HT1080 (cell line): Measurements from ENCODE around the gene SULT1A2. TPM values are rescaled to one million over a fixed set of nuclear protein-coding genes. Genes with fewer than 3 reads are reported as not detected.
A peak's percentile ranks its signal among the peaks of the same experiment; 100 is the strongest.
"Not testable (repeated sequence)": the region's sequence is repeated elsewhere in the genome, so short reads cannot be mapped to it uniquely, and the experiment has no call there.

Experiments
- DNase-seq: peaks from one replicate; pipeline ENCODE4 v3.0.0-alpha.2; 2015; ENCODE audit warnings: low read depth
- polyA plus RNA-seq, 2 experiments: library from polyadenylated mRNA; depleted of rRNA; stranded (reverse); fragments of >200 nt; gene quantifications; 2 replicates each; pipeline ENCODE4 v1.2.3, GENCODE V29; 2015
- total RNA-seq: library from RNA; depleted of rRNA; stranded (reverse); fragments of >200 nt; shearing (Covaris generic); gene quantifications from 2 replicates; pipeline ENCODE4 v1.2.3, GENCODE V29; 2014; rRNA removed

Gene SULT1A2
- 1.0 TPM in 1 of 2 replicates, not detected in the other for total RNA-seq
- polyA plus RNA-seq (2015; cell fraction: cytosol; rRNA removed): not detected in 2 replicates
- polyA plus RNA-seq (2015; cell fraction: nucleus; rRNA removed): 0.20 and 0.29 TPM in 2 replicates

DNA sequence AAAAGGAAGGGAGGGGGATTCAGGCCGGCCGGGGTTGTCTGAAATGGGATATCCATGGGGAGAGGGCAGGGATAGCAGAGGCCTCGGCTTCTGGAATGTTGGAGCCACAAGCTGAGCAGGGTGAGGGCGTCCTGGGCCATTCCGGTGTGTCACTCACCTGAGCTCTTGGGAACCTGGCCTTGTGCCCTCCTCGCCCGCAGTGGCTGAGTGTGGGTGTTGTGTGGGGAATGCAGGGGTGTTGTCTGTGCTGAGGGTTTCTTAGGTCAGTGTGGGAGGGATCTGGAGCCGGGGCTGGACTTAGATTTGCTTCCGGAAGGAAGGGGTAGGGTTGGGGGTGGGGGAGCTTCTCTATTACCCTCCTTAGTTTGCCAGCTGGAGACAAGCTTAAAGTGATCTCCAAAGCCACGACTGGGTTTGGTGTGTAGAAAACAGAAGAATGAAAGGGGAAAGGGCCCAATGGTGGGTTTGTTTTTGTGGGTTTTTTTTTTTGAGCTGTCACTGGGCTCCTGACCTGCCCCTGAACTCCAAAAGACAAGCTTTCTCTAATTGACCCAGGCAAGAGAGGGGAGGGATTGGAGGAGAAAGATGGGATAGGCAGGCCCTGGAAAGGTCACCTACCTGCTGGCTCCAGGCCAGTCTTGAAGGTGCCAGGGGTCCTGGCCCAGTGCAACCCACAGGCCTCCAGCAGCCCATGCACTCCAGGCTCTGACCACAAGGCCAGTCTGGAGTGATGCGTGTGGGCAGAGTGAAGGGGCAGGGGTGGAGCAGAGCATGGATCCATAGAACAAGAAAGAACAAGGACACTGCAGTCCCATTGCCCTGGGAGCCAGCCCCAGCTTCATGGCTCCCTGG, at the start of gene SULT1A2:
Gene SULT1A2, minus strand, starts transcription at position 211 of the 852 bp plus-strand sequence. CDS start 1,120 bp downstream, outside the sequence.
- DNase-seq: no peak

DNA sequence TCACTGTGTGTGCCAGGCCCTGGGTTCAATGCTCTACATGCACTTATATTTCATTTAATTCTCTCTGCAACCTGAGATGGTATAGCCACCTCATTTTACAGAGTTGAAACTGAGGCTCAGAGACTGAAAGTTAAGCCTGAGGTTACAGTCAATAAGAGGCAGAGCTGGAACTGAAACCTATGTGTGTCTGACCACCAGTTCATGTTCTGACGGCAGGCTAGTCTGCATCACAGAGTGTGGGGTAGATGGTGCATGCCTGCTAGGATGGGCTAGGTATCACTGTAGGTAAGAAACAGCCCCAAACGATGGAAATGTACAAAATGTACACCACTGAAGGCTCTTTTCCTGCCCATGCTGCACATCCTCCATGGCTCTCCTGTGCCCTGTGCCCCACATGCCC, 43.1 kb upstream of the SULT1A2 start:
- DNase-seq: not testable (repeated sequence)

DNA sequence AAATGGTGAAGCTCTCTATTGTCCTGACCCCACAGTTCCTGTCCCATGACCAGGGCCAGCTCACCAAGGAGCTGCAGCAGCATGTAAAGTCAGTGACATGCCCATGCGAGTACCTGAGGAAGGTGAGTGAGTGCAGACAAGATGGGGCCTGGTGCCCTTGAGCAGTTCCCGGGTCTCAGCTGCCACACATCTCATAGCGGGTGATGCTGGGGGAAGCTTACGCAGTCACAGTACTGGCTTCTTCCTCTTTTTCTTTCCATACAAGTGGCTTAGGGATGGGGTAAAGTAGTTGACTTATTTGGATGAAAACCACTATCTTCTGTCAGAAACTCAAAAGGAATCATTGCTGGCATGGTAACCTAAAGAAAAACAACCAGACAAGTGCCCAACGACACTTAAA, 41.5 kb upstream of the SULT1A2 start:
- DNase-seq: not testable (repeated sequence)

DNA sequence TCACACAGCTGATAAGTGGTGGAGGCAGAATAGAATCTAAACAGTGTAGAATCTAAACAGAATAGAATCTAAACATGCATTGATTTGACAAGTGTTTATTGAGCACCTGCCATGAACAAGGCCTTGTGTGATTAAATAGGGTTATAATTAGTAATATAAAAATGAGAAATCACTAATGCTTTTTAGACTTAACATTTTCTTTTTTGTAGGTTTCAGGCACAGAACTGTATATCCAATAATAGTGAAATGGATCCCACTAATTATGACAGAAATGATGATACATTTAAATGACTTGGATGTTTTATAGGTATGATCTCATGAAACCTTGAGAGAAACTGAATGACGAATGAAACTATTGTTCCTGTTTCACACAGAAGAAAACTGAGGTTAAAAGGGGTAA, 40.9 kb upstream of the SULT1A2 start, which contains the start of gene NPIPB8:
Gene NPIPB8, plus strand, starts transcription at position 301 of the 400 bp plus-strand sequence. CDS start 296 bp downstream, outside the sequence.
- not testable (repeated sequence) for DNase-seq

DNA sequence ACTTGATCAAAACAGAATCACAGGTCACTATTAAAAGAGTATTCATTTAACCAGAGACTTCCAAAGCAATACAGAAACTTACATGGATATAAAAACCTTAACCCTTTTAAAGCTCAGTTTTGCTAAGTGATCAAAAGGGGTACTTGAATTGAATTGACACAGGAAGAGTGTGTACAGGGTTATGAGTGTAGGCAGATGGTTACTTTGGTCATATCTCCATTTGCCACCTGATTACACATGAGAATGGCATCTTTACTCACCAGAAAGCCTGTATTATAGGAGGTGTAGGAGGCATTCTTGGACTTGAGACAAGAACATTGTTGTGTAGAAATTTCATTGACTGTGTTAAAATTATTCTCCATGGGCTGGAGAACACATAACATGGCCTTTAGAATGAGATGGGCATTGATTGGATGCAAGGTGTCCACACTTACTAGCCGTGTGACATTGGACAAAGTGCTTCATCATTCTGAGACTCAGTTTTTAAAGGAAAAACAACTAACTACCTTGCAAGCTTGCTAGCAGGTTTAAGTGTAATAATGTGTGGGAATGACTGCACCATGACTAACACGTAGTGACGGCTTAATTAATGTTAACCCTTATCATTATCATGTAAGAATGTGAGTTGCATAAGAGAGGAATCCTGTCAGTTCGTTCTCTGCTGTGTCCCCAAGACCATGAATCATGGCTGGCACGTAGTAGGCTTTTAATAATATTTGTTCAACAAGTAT, 39.4 kb upstream of the SULT1A2 start:
- DNase-seq: peak; percentile 77

DNA sequence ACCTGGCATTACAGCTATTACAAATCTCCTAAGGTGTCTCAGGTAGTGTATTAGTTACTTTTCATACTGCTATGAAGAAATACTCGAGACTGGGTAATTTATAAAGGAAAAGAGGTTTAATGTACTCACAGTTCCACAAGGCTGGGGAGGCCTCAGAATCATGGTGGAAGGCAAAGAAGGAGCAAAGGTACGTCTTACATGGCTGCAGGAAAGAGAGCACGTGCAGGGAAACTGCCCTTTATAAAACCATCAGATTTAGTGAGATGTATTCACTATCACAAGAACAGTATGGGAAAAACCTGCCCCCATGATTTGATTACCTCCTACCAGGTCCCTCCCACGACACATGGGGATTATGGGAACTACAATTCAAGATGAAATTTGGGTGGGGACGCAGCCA, 34.1 kb upstream of the SULT1A2 start:
- DNase-seq: not testable (repeated sequence)

DNA sequence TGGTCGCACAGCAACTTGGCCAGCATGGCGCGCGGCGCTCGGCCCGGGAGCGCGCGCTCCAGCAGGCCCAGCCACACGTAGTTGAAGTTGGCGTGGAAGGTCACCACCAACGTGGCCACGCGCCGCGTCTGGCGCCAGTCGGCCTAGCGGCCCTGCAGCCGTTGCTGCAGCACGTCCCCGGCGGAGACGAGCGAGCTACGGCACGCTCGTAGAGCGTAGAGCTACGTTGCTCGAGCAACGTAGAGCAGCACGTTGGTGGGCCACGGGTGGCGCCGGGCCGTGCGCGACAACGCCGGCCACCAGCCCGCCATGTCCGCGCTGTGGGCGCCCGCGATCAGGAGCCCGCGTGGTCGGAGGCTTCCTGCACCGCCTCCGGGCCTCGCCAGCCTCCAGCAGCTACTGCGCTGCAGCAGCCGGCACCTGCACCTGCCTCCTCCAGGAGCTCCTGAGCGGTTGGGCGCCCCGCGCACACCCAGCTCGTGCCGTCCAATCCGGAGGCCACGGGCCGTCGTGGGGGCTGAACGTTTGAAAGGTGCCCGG, 26.4 kb upstream of the SULT1A2 start:
- no peak for DNase-seq

DNA sequence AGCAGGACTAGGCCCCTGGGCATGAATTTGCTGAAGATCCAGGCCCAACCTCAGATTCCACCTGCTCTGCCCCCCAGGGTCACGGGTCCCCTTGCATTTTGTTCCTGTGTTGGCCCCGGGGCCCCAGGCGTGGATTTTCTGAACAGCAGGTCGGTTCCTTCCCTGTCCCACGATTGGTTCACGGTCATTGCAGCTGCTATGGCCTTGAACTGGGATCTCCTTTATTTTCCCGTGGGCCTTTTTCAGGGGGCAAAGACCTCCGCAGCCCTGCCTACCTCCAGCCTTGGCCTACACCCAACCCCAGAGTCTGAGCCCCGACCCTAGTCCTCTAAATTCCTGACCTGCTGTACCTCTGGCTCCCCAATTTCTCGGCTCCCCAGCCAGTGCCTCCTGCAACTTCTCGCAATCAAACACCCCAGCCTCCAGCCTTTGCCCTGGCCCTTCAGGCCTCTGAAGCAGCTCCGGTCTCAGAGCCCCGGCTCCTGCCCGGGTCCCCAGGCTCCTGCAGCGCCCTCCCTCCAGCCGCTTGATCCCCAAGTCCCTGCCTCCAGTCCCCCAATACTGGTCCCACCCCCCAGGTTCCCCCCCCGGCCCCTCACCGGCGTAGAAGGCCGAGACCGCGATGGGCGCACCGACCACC, 25.8 kb upstream of the SULT1A2 start:
- DNase-seq: not testable (repeated sequence)

DNA sequence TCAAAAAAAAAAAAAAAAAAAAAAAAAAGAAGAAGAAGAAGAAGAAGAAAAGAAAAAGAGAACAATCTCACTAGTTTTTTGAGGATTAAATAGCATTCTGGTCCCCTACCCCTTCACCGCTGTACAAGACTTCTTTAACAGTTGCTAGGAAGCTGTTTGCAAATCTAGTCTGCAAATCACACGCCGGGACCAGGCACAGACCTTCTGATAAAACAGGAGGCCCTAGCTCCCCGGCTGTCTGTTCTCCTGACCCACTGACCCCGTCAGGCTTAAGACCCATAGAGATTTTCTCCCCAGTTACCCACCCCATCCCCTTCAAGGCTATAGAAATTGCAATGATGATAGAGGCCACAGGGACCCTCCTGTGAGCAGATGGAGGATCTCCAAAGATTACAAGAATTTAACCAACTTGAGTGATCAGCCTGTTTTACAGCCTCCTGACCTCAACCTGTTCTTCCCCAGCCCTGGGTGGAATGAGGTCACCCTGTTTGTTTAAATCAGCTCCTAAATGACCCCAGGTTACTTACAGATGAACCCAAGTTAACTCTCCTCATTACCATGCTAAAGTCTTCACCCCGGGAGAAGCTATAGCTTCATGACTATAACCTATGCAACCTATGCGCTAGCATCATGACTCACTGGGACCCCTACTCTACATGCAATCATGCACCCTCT, 24.8 kb upstream of the SULT1A2 start:
- no peak for DNase-seq

DNA sequence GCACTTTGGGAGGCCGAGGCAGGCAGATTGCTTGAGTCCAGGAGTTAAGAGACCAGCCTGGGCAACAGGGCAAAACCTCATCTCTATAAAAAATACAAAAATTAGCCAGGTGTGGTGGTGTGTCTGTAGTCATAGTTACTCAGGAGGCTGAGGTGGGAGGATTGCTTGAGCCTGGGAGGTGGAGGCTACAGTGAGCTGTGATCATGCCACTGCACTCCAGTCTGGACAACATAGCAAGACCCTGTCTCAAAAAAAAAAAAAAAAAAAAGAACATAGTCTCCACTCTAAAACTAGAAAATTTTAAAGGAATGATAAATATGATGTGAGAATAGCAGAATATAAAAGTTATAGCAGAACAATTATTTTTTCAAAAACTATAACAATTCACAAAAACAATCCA, 23.5 kb upstream of the SULT1A2 start:
- not testable (repeated sequence) for DNase-seq

DNA sequence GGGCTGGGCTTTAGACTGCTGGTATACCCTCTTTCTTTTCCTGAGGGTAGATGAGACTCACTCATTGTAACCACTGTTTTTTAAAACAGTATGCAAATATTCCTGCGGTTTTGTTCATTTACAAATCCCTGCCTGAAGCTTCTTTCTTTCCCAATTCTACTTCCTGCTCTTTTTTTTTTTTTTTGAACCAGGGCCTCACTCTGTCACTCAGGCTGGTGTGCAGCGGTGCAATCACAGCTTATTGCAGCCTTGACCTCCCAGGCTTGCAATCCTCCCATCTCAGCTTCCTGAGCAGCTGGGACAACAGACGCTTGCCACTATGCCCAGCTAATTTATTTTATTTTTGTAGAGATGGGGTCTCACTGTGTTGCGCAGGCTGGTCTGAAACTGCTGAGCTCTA, 21.0 kb upstream of the SULT1A2 start:
- peak; percentile 21 for DNase-seq

DNA sequence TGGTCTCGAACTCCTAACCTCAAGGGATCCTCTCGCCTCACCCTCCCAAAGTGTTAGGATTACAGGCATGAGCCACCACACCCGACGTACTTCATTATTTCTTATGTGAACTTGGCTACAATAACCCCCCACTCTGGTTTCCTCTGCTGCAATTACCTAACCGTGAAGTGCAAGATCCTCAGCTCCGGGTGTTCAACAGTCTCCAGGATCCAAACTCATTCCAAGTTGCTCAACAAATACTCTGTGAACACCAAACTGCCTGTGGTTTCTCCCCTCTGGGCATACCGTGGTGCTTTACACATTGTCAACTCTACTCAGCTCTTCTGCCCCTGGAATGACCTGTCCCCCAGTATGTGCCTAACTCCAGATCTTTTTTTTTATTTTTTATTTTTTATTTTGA, 19.8 kb upstream of the SULT1A2 start:
- DNase-seq: no peak

DNA sequence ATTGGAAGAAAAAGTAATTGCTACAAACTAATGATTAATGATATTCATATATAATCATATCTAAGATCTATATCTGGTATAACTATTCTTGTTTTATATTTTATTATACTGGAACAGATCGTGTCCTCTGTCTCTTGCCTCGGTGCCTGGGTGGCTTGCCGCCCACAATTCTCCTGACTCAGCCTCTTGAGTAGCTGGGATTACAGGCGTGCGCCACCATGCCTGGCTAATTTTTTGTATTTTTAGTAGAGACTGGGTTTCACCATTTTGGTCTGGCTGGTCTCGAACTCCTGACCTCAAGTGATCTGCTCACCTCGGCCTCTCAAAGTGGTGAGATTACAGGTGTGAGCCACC, 19.4 kb upstream of the SULT1A2 start:
- not testable (repeated sequence) for DNase-seq

DNA sequence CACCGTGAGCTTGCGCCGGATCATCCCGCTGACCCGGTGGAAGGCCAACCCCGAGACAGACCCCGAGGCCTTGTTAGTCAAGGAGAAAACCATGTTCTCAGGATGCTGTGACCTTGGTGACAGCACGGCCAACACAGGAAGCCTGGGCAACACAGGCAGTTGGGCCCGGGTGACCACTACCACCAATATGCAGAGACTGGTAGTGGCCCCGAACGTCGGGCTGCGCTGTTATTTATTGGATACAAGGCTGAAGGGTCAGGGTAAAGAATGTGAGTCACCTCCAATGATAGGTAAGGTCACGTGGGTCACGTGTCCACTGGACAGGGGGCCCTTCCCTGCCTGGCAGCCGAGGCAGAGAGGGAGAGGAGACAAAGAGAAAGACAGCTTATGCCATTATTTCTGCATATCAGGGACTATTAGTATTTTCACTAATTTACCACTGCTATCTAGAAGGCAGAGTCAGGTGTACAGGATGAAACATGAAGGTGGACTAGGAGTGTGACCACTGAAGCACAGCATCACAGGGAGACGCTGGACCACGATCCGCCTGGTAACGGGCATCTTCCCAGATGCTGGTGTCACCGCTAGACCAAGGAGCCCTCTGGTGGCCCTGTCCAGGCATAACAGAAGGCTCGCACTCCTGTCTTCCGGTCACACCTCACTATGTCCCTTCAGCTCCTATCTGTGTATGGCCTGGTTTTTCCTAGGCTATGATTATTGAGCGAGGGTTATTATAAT, 18.8 kb upstream of the SULT1A2 start:
- DNase-seq: peak; percentile 58

DNA sequence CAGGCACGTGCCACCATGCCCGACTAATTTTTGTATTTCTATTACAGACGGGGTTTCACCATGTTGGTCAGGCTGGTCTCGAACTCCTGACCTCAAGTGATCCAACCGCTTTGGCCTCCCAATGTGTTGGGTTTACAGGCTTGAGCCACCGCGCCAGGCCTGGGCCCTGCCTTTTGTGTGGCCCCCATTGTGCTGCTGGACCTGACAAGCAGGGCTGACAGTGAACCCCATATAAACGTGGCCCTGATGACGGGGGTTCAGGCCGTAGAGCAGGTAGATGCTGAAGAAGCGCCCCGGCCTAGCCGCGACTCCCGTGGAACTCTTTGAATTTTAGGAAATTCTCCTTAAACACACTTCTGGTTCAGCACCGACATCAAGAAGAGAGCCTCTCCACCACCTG, 17.7 kb upstream of the SULT1A2 start:
- DNase-seq: not testable (repeated sequence)

DNA sequence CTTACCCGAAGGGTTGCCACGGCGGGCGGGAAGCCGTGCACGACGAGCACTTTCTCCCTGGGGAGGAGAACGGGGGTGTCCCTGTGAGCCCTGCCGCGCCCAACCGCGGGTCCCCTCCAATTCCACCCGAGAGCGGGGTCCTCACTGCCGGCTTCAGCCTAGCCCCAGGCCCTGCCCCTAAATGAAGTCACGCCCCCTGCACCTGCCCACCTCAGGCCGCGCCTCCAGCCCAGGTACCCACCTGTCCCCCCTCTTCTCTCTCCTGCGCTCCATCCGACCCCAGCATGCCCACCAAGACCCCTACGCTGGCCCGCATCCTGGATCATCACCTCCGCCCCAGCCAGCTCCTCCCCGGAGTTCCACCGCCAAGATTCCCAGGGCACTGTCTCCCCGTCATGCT, 17.1 kb upstream of the SULT1A2 start:
- not testable (repeated sequence) for DNase-seq

DNA sequence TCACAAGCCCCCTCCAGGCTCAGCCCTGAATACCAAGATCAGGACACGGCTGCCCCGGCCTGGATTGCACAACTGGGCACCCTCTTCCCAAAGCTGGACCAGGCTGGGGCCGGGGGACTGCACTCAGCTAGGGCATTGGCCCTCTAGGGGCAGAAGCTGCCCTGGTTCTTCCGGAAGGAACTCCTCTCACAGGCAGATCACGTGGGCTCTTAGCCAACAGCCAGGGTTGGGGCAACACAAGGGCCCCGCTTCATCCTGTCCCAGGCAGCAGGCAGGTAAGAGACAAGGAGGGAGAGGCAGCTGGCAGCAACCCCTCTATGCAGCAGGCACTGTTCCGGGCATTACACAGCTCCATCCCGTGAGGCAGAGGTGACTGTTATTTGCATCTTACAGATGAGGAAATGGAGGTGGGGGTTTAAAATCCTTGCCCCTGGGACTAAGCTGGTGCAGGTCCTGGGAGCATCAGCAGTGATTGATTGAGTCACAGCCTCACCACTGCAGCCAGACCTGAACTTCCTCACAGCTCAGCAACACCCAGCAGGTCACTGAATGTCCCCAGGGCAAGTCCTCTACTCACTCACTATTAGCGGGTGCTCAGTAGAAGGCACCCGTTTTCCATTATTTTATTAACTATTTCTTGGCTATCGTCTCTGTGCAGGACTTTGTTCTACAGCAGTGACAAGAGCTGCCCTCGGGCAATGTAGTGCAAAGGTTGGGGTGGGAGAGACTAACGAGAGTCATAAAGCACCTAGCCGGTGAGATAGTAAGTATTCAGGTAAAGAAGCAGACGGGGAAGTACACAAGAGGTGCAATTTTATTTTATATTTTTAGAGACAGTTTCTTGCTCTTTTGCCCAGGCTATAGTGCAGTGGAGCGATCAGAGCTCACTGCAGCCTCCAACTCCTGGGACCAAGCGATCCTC, 15.8 kb upstream of the SULT1A2 start:
- DNase-seq: not testable (repeated sequence)

DNA sequence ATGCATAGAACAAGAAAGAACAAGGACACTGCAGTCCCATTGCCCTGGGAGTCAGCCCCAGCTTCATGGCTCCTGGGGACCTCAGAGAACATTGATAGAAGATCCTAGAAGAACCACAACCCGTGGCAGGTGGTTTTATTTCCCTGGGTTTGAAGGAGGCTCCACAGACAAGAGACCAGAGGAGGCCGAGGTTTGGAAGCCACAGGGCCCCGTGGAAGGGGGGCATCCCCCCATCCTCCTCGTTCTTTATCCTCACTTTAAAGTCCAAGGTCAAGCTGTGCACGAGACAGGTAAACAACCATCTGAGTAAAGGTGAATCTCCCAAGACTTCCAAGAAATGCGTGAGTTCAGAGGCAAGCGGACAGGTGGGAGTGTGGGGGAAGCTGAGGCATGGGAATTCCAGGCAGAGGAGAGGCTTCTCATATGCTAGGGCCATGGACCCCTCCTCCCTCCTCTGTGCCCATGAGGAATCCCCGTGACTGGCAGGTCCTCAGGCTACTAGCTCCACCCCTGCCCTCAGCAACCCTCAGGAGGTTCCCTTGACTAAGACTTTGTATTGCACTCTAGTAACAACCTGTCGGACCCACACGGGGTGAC, 13.8 kb upstream of the SULT1A2 start:
- no peak for DNase-seq
